BLaER1 treated with 17β-estradiol and CSF1 and Interleukin-3, amounts not matched to agents 10 nM and 100 nM (cell line): ENCODE results near the gene NAA35.

Source experiments
- H3K27ac ChIP-seq, 11 experiments: shearing (Covaris generic); formaldehyde crosslinking; 2 replicates each; pipeline ENCODE4 v1.8.1; 2022
- H3K27me3 ChIP-seq, 11 experiments: shearing (Covaris generic); formaldehyde crosslinking; 2 replicates each; pipeline ENCODE4 v1.8.1; 2022
- H3K36me3 ChIP-seq, 11 experiments: shearing (Covaris generic); formaldehyde crosslinking; 2 replicates each; pipeline ENCODE4 v1.8.1; 2022
- H3K4me1 ChIP-seq, 10 experiments: shearing (Covaris generic); formaldehyde crosslinking; 2 replicates each; pipeline ENCODE4 v1.8.1; 2022
- H3K4me2 ChIP-seq, 11 experiments: shearing (Covaris generic); formaldehyde crosslinking; 2 replicates each; pipeline ENCODE4 v1.8.1; 2022
- H3K4me3 ChIP-seq, 10 experiments: shearing (Covaris generic); formaldehyde crosslinking; 2 replicates each; pipeline ENCODE4 v1.8.1; 2022
- H3K9ac ChIP-seq, 11 experiments: shearing (Covaris generic); formaldehyde crosslinking; 2 replicates each; pipeline ENCODE4 v1.8.1; 2022
- H3K9me3 ChIP-seq, 11 experiments: shearing (Covaris generic); formaldehyde crosslinking; replicated peaks in 1 of 11; 2 replicates each; pipeline ENCODE4 v1.8.1; 2022
- H4K20me1 ChIP-seq, 11 experiments: shearing (Covaris generic); formaldehyde crosslinking; 2 replicates each; pipeline ENCODE4 v1.8.1; 2022
- Cebpa-rat ChIP-seq, 11 experiments: shearing (Covaris generic); IDR thresholded peaks; 2 replicates each; pipeline ENCODE4 v1.8.1; 2022

The NAA35 gene

GRCh38 chr9:86034863-86035734 lies 94.2 kb downstream of the NAA35 start:
- H3K27me3 ChIP-seq, result no peaks in the 10 kb centered on the region
- H3K4me3 ChIP-seq, result no peak overlapping the region
- H4K20me1 ChIP-seq, result peaks cover 0 to 8% (median 0%) of the 10 kb centered on the region in 11 experiments; a peak in 2 of 22 replicates
- no peaks in the 10 kb centered on the region for H3K9me3 ChIP-seq
- H3K4me1 ChIP-seq, result no peaks in the 10 kb centered on the region
- H3K36me3 ChIP-seq, result peaks cover 39 to 96% (median 66%) of the 10 kb centered on the region in 11 experiments
- H3K27ac ChIP-seq, result no peak overlapping the region
- H3K9ac ChIP-seq, result no peak overlapping the region
- no peak overlapping the region for H3K4me2 ChIP-seq
- TF ChIP-seq Cebpa-rat (IDR thresholded peaks at IDR 0.05), result no peak

DNA sequence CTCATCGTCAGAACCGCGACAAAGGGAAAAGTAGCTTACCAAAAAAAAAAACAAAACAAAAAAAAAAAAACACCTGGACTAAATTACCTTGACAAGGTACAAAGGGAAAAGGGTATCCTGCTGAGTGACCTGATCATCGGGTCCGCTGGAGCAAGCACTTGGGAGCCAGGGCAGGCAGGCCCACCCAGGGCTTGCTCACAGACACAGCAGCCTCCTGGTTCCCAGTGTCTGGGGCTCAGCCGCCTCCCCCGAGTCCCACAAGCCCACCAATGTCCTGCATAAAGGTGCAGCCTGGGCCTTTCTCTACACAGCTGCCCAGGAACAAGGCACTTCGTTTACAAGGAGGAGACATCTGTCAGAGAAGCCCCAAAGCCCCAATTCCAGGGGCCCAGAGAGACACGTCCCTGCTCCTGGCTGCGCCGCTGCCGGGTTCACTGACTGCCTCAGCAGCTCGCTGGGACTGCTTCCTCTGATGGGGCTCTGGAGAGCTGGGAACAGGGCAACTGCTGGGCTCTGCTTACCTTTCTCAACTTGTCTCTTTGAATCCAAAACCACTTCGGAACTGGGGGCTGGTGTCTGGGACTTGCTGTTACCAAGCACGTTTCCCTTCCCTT lies 95.0 kb downstream of the NAA35 start:
- H4K20me1 ChIP-seq, result peaks cover 0 to 8% (median 0%) of the 10 kb centered on the region in 11 experiments; a peak in 2 of 22 replicates
- peaks cover 39 to 96% (median 66%) of the 10 kb centered on the region in 11 experiments for H3K36me3 ChIP-seq
- no peak for TF ChIP-seq Cebpa-rat (IDR thresholded peaks at IDR 0.05)
- H3K9ac ChIP-seq, result no peak overlapping the region
- no peaks in the 10 kb centered on the region for H3K4me1 ChIP-seq
- H3K27me3 ChIP-seq, result no peaks in the 10 kb centered on the region
- no peaks in the 10 kb centered on the region for H3K9me3 ChIP-seq
- no peak overlapping the region for H3K4me2 ChIP-seq
- no peak overlapping the region for H3K4me3 ChIP-seq
- no peak overlapping the region for H3K27ac ChIP-seq

GRCh38 chr9:86036555-86036954 lies 95.6 kb downstream of the NAA35 start:
- no peaks in the 10 kb centered on the region for H3K9me3 ChIP-seq
- no peaks in the 10 kb centered on the region for H3K4me1 ChIP-seq
- H3K4me2 ChIP-seq, result no peak overlapping the region
- H3K4me3 ChIP-seq, result no peak overlapping the region
- H3K27me3 ChIP-seq, result no peaks in the 10 kb centered on the region
- H3K27ac ChIP-seq, result no peak overlapping the region
- TF ChIP-seq Cebpa-rat (IDR thresholded peaks at IDR 0.05), result no peak
- H3K9ac ChIP-seq, result no peak overlapping the region
- peaks cover 0 to 8% (median 0%) of the 10 kb centered on the region in 11 experiments; a peak in 2 of 22 replicates for H4K20me1 ChIP-seq
- H3K36me3 ChIP-seq, result peaks cover 39 to 96% (median 61%) of the 10 kb centered on the region in 11 experiments

GRCh38 chr9:86039991-86040860 lies 99.3 kb downstream of the NAA35 start:
- no peaks in the 10 kb centered on the region for H3K4me1 ChIP-seq

DNA sequence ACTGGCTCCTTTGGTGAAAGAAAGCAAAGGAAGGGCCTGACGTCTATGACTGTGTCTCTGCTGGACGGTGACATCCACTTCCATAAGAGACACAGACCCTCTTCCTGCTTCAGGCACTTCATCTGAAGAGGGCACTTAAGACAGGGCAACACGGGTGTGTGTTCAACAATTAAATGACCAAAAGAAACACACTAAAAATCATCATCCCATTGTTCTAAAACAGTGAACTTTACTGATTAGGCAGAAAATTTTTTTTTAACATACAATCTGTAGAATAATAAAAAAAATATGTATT lies 99.9 kb downstream of the NAA35 start:
- Histone ChIP-seq H3K9me3 (no peaks in the 10 kb centered on the region), H3K4me1 (no peaks in the 10 kb centered on the region), H3K27ac (no peak overlapping the region), H3K36me3 (peaks cover 6 to 74% (median 30%) of the 10 kb centered on the region in 11 experiments; a peak in 20 of 22 replicates), H3K4me3 (no peak overlapping the region), H3K4me2 (no peak overlapping the region), H3K27me3 (no peaks in the 10 kb centered on the region), H4K20me1 (peaks cover 0 to 8% (median 0%) of the 10 kb centered on the region in 11 experiments; a peak in 2 of 22 replicates), H3K9ac (no peak overlapping the region)
- TF ChIP-seq Cebpa-rat (IDR thresholded peaks at IDR 0.05), result no peak

More at GRCh38 chr9:86039991-86040860, 99.3 kb downstream of the NAA35 start:
- Histone ChIP-seq H3K4me2 (no peak overlapping the region), H3K4me3 (no peak overlapping the region), H3K9ac (no peak overlapping the region), H4K20me1 (peaks cover 0 to 8% (median 0%) of the 10 kb centered on the region in 11 experiments; a peak in 2 of 22 replicates), H3K9me3 (no peaks in the 10 kb centered on the region), H3K36me3 (peaks cover 6 to 80% (median 35%) of the 10 kb centered on the region in 11 experiments), H3K27me3 (no peaks in the 10 kb centered on the region), H3K27ac (no peak overlapping the region)
- TF ChIP-seq Cebpa-rat (IDR thresholded peaks at IDR 0.05), result no peak

DNA sequence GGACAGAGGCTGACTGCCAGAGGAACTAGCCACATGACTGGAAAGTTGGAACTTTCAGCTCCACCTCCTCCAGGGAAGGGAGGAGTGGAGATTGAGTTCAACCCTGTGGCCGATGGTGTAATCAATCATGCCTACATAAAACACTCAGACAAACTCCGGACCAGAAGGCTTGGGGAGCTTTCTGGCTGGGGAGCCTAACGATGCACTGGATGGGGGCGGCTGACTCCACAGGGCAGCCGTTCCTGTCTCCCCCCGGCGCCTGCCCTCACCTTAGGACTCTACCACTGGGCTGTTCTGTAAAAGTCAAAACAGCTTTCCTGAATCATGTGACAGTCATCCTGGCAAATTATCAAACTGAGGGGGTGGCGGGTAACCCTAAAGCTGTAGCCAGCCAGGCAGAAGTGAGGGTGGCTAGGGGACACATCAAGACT lies 100.4 kb downstream of the NAA35 start:
- H3K4me1 ChIP-seq, result no peaks in the 10 kb centered on the region
- H3K9me3 ChIP-seq, result no peaks in the 10 kb centered on the region
- peaks cover under 1 to 72% (median 27%) of the 10 kb centered on the region in 11 experiments; a peak in 17 of 22 replicates for H3K36me3 ChIP-seq
- H3K27me3 ChIP-seq, result no peaks in the 10 kb centered on the region
- H3K9ac ChIP-seq, result no peak overlapping the region
- H3K4me3 ChIP-seq, result no peak overlapping the region
- H3K27ac ChIP-seq, result no peak overlapping the region
- no peak for TF ChIP-seq Cebpa-rat (IDR thresholded peaks at IDR 0.05)
- H3K4me2 ChIP-seq, result no peak overlapping the region
- H4K20me1 ChIP-seq, result peaks cover 0 to 5% (median 0%) of the 10 kb centered on the region in 11 experiments; a peak in 2 of 22 replicates

GRCh38 chr9:86042199-86042978 lies 101.4 kb downstream of the NAA35 start:
- Histone ChIP-seq H3K9ac (no peak overlapping the region), H3K27me3 (no peaks in the 10 kb centered on the region), H3K4me1 (no peaks in the 10 kb centered on the region), H3K9me3 (no peaks in the 10 kb centered on the region), H3K36me3 (peaks cover 0 to 75% (median 29%) of the 10 kb centered on the region in 11 experiments; a peak in 13 of 22 replicates), H3K4me2 (no peak overlapping the region), H3K4me3 (no peak overlapping the region), H4K20me1 (0 out of 22 replicates have a peak, but pooled peaks cover 0 to 5% (median 0%) of the 10 kb centered on the region in 11 experiments), H3K27ac (no peak overlapping the region)
- no peak for TF ChIP-seq Cebpa-rat (IDR thresholded peaks at IDR 0.05)

DNA sequence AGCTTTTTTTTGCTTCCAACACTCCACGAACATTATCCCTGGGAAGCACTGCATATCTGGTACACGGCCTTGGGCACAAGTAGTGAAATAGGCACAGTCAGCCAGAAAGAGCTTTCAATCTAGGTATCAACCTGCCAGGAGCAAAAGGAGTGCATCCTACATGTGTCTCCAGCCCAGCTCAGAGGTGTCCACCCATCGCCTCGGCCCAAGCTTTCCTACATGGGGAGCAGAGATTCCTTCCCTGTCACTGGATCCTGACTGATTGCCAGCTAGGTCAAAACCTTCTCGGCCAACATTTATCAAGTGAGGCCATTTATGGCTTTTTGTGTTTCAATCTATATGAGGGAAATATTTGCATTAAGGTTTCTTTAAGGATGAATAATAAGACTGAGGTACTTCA lies 102.6 kb downstream of the NAA35 start:
- no peak for TF ChIP-seq Cebpa-rat (IDR thresholded peaks at IDR 0.05)
- Histone ChIP-seq H3K4me1 (no peaks in the 10 kb centered on the region), H3K27me3 (no peaks in the 10 kb centered on the region), H3K9me3 (no peaks in the 10 kb centered on the region), H3K4me3 (no peak overlapping the region), H4K20me1 (0 out of 22 replicates have a peak, but pooled peaks cover 0 to 5% (median 0%) of the 10 kb centered on the region in 11 experiments), H3K27ac (no peak overlapping the region), H3K4me2 (no peak overlapping the region), H3K9ac (no peak overlapping the region), H3K36me3 (peaks cover 0 to 66% (median 26%) of the 10 kb centered on the region in 11 experiments; a peak in 13 of 22 replicates)
